IPS-NIHi7 (cell line): ENCODE measurements around the gene PCDHGC3.

Experiments
- DNase-seq: peaks from one replicate; pipeline ENCODE4 v3.0.0; 2012; ENCODE audit warnings: mixed read lengths; ENCODE audit errors: extremely low spot score

The PCDHGC3 gene

GRCh38 chr5:141485321-141486055 is 9.7 kb downstream of the PCDHGC3 start:
- no peak for DNase-seq

GRCh38 chr5:141486091-141486490 is 10.3 kb downstream of the PCDHGC3 start:
- no peak for DNase-seq

- DNase-seq = no peak
These were observed 11.4 kb downstream of the PCDHGC3 start for GRCh38 chr5:141487131-141487530.

- peak; percentile 35 for DNase-seq
These were observed 13.1 kb downstream of the PCDHGC3 start, which contains the start of gene PCDHGC5 for GRCh38 chr5:141488591-141489561. Gene PCDHGC5, plus strand, starts transcription at chr5:141489081. Its CDS starts 160 bp downstream, at chr5:141489241.

GRCh38 chr5:141489841-141490240 is 14.1 kb downstream of the PCDHGC3 start:
- DNase-seq = no peak

DNA sequence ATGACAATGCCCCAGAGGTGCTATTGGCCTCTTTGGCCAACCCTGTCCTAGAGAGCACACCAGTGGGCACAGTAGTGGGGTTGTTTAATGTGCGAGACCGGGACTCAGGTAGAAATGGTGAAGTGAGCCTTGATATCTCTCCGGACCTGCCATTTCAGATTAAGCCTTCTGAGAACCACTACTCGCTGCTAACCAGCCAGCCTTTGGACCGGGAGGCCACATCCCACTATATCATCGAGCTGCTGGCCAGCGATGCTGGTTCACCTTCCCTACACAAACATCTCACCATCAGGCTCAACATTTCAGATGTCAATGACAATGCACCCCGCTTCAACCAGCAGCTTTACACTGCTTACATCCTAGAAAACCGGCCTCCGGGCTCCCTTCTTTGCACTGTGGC is 14.5 kb downstream of the PCDHGC3 start:
- no peak for DNase-seq

GRCh38 chr5:141490771-141491170 is 15.0 kb downstream of the PCDHGC3 start:
- no peak for DNase-seq

GRCh38 chr5:141491323-141492167 is 15.8 kb downstream of the PCDHGC3 start:
- DNase-seq = peak; percentile 43

GRCh38 chr5:141492168-141492885 is 16.6 kb downstream of the PCDHGC3 start:
- DNase-seq = peak; percentile 23

DNA sequence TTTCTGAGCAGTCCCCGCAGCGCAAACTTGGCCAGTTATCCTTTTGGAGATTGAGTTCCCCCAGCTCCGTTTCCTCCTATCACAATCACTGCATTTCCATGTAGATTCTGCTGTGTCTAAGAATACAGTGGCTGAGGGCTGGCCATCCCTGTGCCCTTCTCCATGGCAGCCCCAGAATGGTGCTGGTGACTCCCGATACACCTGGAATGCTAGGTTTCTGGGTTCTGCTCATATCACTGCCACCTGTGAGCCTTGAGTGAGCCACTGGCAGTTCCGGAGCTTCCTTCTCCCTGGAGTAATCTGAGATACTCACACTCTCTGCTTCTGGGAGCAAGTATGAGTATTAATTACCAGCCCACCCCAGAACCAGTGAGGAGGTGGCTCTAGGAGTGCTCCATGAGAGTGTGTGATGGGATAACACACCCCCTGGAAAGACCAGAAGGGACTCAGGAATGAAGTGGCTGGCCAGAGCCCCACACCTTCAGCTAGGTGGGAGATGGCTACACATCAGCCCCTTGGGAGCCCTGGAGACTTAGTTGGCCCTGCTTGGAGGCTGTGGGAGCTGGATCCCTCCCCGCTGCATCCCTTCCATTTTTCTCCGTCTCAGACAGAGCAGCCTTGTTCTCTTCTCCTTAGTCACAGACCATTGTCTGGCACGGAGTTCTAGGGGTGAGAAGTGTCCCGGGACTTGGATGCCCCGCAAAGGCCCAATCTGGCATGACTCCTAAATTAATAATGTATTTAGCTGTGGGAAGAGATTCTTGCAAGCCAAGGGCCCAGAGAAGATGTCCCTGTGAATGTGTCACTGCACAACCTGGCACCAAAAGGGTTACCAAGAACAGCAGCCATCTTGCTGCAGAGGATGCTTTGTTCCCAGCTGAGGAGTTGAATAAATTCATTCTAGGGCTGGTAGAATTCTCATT is 18.0 kb downstream of the PCDHGC3 start:
- no peak for DNase-seq

DNA sequence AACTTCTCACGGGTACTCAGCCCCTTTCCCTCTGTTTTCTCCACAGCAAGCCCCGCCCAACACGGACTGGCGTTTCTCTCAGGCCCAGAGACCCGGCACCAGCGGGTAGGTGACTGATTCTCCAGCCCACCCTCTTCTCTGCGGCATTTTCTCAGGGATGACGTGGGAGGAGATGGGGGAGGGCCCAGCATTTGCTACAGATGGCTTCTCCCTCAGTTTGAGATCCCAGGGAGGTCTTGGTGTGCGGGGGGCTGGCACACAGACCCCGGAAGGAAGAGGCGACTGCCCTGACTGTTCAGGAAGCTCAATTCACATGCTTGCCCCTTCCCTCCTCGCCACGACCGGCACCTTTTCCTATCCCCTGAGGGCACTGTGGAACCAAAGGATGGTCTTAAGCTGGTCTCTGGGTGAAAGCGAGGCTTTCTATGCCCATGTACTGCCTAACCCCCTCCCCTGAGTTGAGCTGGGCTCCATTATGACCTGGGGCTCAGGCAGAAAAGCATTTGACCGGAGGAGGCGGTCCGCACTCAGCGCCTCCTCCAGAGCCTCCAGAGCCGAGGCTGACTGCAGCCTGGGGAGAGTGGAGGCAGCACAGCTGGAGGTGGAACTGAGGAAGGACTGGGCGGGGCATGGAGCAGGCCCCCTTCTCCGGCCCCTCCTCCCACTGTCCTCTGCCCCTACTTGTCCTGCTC is 19.1 kb downstream of the PCDHGC3 start:
- DNase-seq = peak; percentile 42

- no peak for DNase-seq
These were observed 19.7 kb downstream of the PCDHGC3 start for GRCh38 chr5:141495453-141495811.

- DNase-seq = peak; percentile 63
These were observed 20.3 kb downstream of the PCDHGC3 start for GRCh38 chr5:141496038-141496437.

DNA sequence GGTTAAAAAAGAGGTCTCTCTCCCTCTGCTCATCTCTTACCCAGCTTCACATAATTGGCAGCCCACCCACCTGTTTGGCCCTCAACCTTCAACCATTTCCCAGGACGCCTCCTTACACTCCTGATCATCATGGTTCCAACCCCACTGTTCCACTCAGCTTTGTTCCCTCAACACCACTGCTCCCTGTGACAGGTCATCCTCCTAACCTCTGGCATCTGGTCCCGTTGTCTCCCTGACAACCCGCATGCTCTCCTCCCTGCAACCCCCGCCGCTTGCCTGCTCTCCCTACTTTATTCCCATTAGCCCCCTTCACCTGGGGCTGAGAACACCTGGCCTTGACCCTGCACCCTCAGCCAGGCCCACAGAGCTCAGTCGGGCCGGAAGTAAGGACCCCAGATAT is 26.0 kb downstream of the PCDHGC3 start:
- no peak for DNase-seq

- no peak for DNase-seq
These were observed 27.9 kb downstream of the PCDHGC3 start for GRCh38 chr5:141503681-141504080.

GRCh38 chr5:141504216-141504615 is 28.4 kb downstream of the PCDHGC3 start:
- no peak for DNase-seq

- DNase-seq = no peak
These were observed 30.8 kb downstream of the PCDHGC3 start for GRCh38 chr5:141506381-141507155.

DNA sequence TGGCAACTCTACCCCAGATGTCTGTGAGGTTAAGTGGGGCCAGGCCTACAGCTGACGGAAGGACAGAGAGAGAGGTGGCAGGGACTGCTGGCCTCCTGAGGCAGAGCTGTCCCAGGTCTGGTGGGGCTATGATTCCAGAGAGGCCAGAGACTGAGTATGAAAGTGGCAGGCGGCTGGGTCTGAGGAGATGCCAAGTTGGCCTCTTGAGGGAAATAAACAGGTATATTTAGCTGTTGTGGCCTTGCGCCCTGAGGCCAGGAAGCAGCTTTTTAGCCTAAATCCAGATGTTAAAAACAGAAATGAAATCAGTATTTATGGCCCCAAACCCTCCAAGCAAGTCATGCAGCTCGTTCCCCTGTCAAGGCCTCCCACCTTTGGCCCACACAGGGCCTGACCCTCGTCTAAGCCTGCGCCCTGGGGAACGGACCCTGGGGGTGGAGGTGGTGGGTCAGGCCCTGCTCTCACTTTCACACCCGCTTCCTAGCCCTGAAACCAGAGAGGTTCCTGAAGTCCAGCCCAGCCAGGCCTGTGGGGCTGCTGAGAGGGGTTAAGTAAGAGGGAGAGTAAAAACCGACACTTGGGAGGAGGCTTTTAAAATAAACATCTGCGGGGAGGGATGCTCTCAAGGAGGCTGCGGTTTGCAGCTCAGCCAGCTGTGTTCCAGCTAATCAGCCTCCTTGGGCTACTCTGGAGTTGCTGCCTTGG is 31.8 kb downstream of the PCDHGC3 start:
- no peak for DNase-seq
